H9 (cell line): Measurements from ENCODE around the gene NT5DC1. TPM values are rescaled to one million over a fixed set of nuclear protein-coding genes. Genes with fewer than 3 reads are reported as not detected.

ENCODE experiments used
- DNase-seq: peaks from one replicate; pipeline ENCODE4 v3.0.0-alpha.2; 2017
- H2AFZ ChIP-seq: one replicate; pipeline ENCODE4 v1.6.1; 2013; ENCODE audit warnings: mild to moderate bottlenecking, low read length, control low read depth, moderate library complexity
- H2AK5ac ChIP-seq: 2 replicates; pipeline ENCODE4 v1.6.1; 2013; ENCODE audit warnings: low read length, control low read depth, mixed read lengths; ENCODE audit not compliant: insufficient read length
- H2BK120ac ChIP-seq: one replicate; pipeline ENCODE4 v1.6.1; 2013; ENCODE audit warnings: low read depth, mild to moderate bottlenecking, low read length, control low read depth, inconsistent platforms; ENCODE audit not compliant: poor library complexity, severe bottlenecking
- H2BK12ac ChIP-seq: 2 replicates; pipeline ENCODE4 v1.6.1; 2013; ENCODE audit warnings: low read length, control low read depth, mixed read lengths, low read depth; ENCODE audit not compliant: insufficient read length
- H2BK15ac ChIP-seq: 2 replicates; pipeline ENCODE4 v1.6.1; 2013; ENCODE audit warnings: low read depth, low read length, control low read depth
- H2BK20ac ChIP-seq: one replicate; pipeline ENCODE4 v1.6.1; 2013; ENCODE audit warnings: low read depth, mild to moderate bottlenecking, low read length, control low read depth, inconsistent platforms; ENCODE audit not compliant: poor library complexity, severe bottlenecking
- H2BK5ac ChIP-seq: 2 replicates; pipeline ENCODE4 v1.6.1; 2013; ENCODE audit warnings: low read length, control low read depth, mixed read lengths; ENCODE audit not compliant: insufficient read length
- H3K14ac ChIP-seq: 2 replicates; pipeline ENCODE4 v1.6.1; 2013; ENCODE audit warnings: low read length, control low read depth; ENCODE audit not compliant: insufficient read depth
- H3K18ac ChIP-seq: 2 replicates; pipeline ENCODE4 v1.6.1; 2013; ENCODE audit warnings: low read depth, mild to moderate bottlenecking, mixed read lengths, low read length, control low read depth; ENCODE audit not compliant: insufficient read length
- H3K23ac ChIP-seq: 2 replicates; pipeline ENCODE4 v1.6.1; 2013; ENCODE audit warnings: low read length, control low read depth, mixed read lengths, low read depth; ENCODE audit not compliant: insufficient read length
- H3K23me2 ChIP-seq: 2 replicates; pipeline ENCODE4 v1.6.1; 2013; ENCODE audit warnings: low read depth, mild to moderate bottlenecking, mixed read lengths, low read length, control low read depth; ENCODE audit not compliant: insufficient read length, poor library complexity, severe bottlenecking
- H3K27ac ChIP-seq: 2 replicates; pipeline ENCODE4 v1.5.1; 2013; ENCODE audit warnings: low read length, control low read depth, mixed read lengths, low read depth; ENCODE audit not compliant: insufficient read length
- H3K27me3 ChIP-seq: 2 replicates; pipeline ENCODE4 v1.6.1; 2013; ENCODE audit warnings: low read length, control low read depth, inconsistent platforms; ENCODE audit not compliant: insufficient read depth
- H3K4ac ChIP-seq: 2 replicates; pipeline ENCODE4 v1.6.1; 2013; ENCODE audit warnings: low read depth, mild to moderate bottlenecking, control low read depth, inconsistent platforms, low read length, moderate library complexity
- H3K4me1 ChIP-seq: 2 replicates; pipeline ENCODE4 v1.6.1; 2013; ENCODE audit warnings: low read length, control low read depth, inconsistent platforms; ENCODE audit not compliant: insufficient read depth
- H3K4me2 ChIP-seq: 2 replicates; pipeline ENCODE4 v1.6.1; 2013; ENCODE audit warnings: low read length, control low read depth, mixed read lengths; ENCODE audit not compliant: insufficient read length, insufficient read depth
- H3K56ac ChIP-seq: 2 replicates; pipeline ENCODE4 v1.6.1; 2013; ENCODE audit warnings: low read depth, mild to moderate bottlenecking, mixed read lengths, low read length, control low read depth; ENCODE audit not compliant: insufficient read length
- H3K79me1 ChIP-seq: 2 replicates; pipeline ENCODE4 v1.6.1; 2013; ENCODE audit warnings: low read depth, mild to moderate bottlenecking, moderate library complexity, low read length, control low read depth, inconsistent platforms; ENCODE audit not compliant: insufficient read depth, poor library complexity, severe bottlenecking
- H3K79me2 ChIP-seq: 2 replicates; pipeline ENCODE4 v1.6.1; 2013; ENCODE audit warnings: low read length, control low read depth, inconsistent platforms; ENCODE audit not compliant: insufficient read depth
- H3K9ac ChIP-seq: 2 replicates; pipeline ENCODE4 v1.6.1; 2013; ENCODE audit warnings: low read length, control low read depth, mixed read lengths; ENCODE audit not compliant: insufficient read length; ENCODE audit errors: extremely low read depth
- H3K9me3 ChIP-seq: one replicate; pipeline ENCODE4 v1.6.1; 2013; ENCODE audit warnings: low read depth, low read length, inconsistent platforms; ENCODE audit not compliant: control insufficient read depth
- H3T11ph ChIP-seq: one replicate; pipeline ENCODE4 v1.6.1; 2013; ENCODE audit warnings: mild to moderate bottlenecking, low read length, control low read depth, inconsistent platforms
- H4K20me1 ChIP-seq: one replicate; pipeline ENCODE4 v1.6.1; 2013; ENCODE audit not compliant: control insufficient read depth, insufficient read length, insufficient read depth
- H4K5ac ChIP-seq: 2 replicates; pipeline ENCODE4 v1.6.1; 2013; ENCODE audit warnings: low read depth, mild to moderate bottlenecking, mixed read lengths, low read length, control low read depth; ENCODE audit not compliant: insufficient read length
- H4K8ac ChIP-seq: replicated peaks from 2 replicates; pipeline ENCODE4 v1.6.1; 2013; ENCODE audit warnings: low read length, control low read depth, mixed read lengths, low read depth; ENCODE audit not compliant: insufficient read length
- H4K91ac ChIP-seq: 2 replicates; pipeline ENCODE4 v1.6.1; 2013; ENCODE audit warnings: low read depth, mild to moderate bottlenecking, moderate library complexity, mixed read lengths, low read length, control low read depth; ENCODE audit not compliant: insufficient read length
- H3K27ac Mint-ChIP-seq, 3 experiments: 2 replicates in 2 of 3; 3 replicates in 1 of 3; pipeline ENCODE4 v1.8.0; 2020 to 2021; ENCODE audit warnings: mixed read lengths in 3 of 3, mild to moderate bottlenecking in 1 of 3, moderate library complexity in 1 of 3
- H3K27me3 Mint-ChIP-seq: 2 replicates; pipeline ENCODE4 v1.8.0; 2021; ENCODE audit warnings: low read depth, mild to moderate bottlenecking, moderate library complexity, mixed read lengths
- H3K36me3 Mint-ChIP-seq, 3 experiments: 2 replicates in 2 of 3; 3 replicates in 1 of 3; pipeline ENCODE4 v1.8.0; 2020 to 2021; ENCODE audit warnings: low read depth in 3 of 3, mixed read lengths in 3 of 3; ENCODE audit not compliant: insufficient read depth in 1 of 3
- H3K4me1 Mint-ChIP-seq, 2 experiments: 2 replicates each; pipeline ENCODE4 v1.8.0; 2020; ENCODE audit warnings: mixed read lengths in 2 of 2
- H3K4me3 Mint-ChIP-seq, 2 experiments: 2 replicates in 1 of 2; 3 replicates in 1 of 2; pipeline ENCODE4 v1.8.0; 2020 to 2021; ENCODE audit warnings: mild to moderate bottlenecking in 2 of 2, mixed read lengths in 2 of 2, moderate library complexity in 1 of 2
- H3K9me3 Mint-ChIP-seq, 2 experiments: 2 replicates in 1 of 2; 3 replicates in 1 of 2; pipeline ENCODE4 v1.8.0; 2020; ENCODE audit warnings: mild to moderate bottlenecking in 2 of 2, mixed read lengths in 2 of 2, moderate library complexity in 1 of 2
- WGBS: extraction: QIAGEN DNeasy Blood & Tissue Kit; methylation state at CpG from one replicate; pipeline ENCODE4 v1.1.7; 2013; ENCODE audit warnings: missing lambda C conversion rate, low lambda C conversion rate, mixed read lengths; ENCODE audit not compliant: insufficient read length; ENCODE audit errors: extremely low coverage; 5-methylcytosine and 5-hydroxymethylcytosine counted together
- total RNA-seq: library from RNA; stranded (reverse); gene quantifications from 2 replicates; pipeline ENCODE4 v1.2.1, GENCODE V29; 2021
- TF ChIP-seq, protein P1 (sequence below): fragments of 200-600 bp; sonication (generic); conservative IDR thresholded peaks from 3 replicates; pipeline ENCODE4 v1.8.0; 2021; ENCODE audit warnings: antibody characterized with exemption, mild to moderate bottlenecking

Gene NT5DC1
- total RNA-seq, 1 experiment from 2014 or later: 64.9 TPM

- H2BK15ac ChIP-seq: no peak overlapping the region
- no peak overlapping the region for H3K4me3 Mint-ChIP-seq
- no peak overlapping the region for H3K18ac ChIP-seq
- no peak overlapping the region for H3K56ac ChIP-seq
- H3K9me3 ChIP-seq: no peaks in the 10 kb centered on the region
- H3K14ac ChIP-seq: no peak overlapping the region
- no peaks in the 10 kb centered on the region for H3K4me1 ChIP-seq
- H4K5ac ChIP-seq: no peak overlapping the region
- DNase-seq: no peak
- no peak overlapping the region for H3T11ph ChIP-seq
- H3K23ac ChIP-seq: no peak overlapping the region
- no CpG with 5 or more reads among the region's 4 CpGs for WGBS
- H3K9me3 Mint-ChIP-seq: no peaks in the 10 kb centered on the region; a peak in 2 of 5 replicates
- H3K27ac ChIP-seq: no peak overlapping the region
- peaks cover 0 to 4% (median 0%) of the 10 kb centered on the region in 3 experiments; a peak in 3 of 7 replicates for H3K36me3 Mint-ChIP-seq
- no peak overlapping the region for H3K4ac ChIP-seq
- H3K27me3 ChIP-seq: no peaks in the 10 kb centered on the region
- no peaks in the 10 kb centered on the region for H3K4me1 Mint-ChIP-seq
- H3K27ac Mint-ChIP-seq: peak overlapping the region in 2 of 3 experiments; percentile 49 to 68; a peak in 3 of 7 replicates
- no peak overlapping the region for H2BK120ac ChIP-seq
- no peak overlapping the region for H4K8ac ChIP-seq
- no peak overlapping the region for H2BK5ac ChIP-seq
- no peaks in the 10 kb centered on the region for H4K20me1 ChIP-seq
- no peaks in the 10 kb centered on the region; the same call in 1 of the 2 replicates for H3K27me3 Mint-ChIP-seq
- TF ChIP-seq, protein P1, sequence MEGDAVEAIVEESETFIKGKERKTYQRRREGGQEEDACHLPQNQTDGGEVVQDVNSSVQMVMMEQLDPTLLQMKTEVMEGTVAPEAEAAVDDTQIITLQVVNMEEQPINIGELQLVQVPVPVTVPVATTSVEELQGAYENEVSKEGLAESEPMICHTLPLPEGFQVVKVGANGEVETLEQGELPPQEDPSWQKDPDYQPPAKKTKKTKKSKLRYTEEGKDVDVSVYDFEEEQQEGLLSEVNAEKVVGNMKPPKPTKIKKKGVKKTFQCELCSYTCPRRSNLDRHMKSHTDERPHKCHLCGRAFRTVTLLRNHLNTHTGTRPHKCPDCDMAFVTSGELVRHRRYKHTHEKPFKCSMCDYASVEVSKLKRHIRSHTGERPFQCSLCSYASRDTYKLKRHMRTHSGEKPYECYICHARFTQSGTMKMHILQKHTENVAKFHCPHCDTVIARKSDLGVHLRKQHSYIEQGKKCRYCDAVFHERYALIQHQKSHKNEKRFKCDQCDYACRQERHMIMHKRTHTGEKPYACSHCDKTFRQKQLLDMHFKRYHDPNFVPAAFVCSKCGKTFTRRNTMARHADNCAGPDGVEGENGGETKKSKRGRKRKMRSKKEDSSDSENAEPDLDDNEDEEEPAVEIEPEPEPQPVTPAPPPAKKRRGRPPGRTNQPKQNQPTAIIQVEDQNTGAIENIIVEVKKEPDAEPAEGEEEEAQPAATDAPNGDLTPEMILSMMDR: no peak
- no peak overlapping the region for H4K91ac ChIP-seq
- no peak overlapping the region for H2AFZ ChIP-seq
- H3K9ac ChIP-seq: no peak overlapping the region
- H2BK12ac ChIP-seq: no peak overlapping the region
- H2AK5ac ChIP-seq: no peak overlapping the region
- no peaks in the 10 kb centered on the region for H3K23me2 ChIP-seq
- no peaks in the 10 kb centered on the region for H3K79me2 ChIP-seq
- no peak overlapping the region for H2BK20ac ChIP-seq
- H3K79me1 ChIP-seq: no peaks in the 10 kb centered on the region
- no peak overlapping the region for H3K4me2 ChIP-seq
These were observed 164.6 kb downstream of the NT5DC1 start for GRCh38 chr6:116265041-116265829.
